Stimulated activated CD8-positive, alpha-beta memory T cell treated with anti-CD3 and anti-CD28 coated beads, Interleukin-15, amount 100 ng/mL, for 1 hour (primary cell): ENCODE results near the gene SERPINA3.
"Not testable (repeated sequence)": the region's sequence is repeated elsewhere in the genome, so short reads cannot be mapped to it uniquely, and the experiment has no call there.

Experiments used
- DNase-seq: peaks from one replicate; pipeline ENCODE4 v3.0.0-alpha.2; 2020; ENCODE audit warnings: low read depth

Gene SERPINA3

GRCh38 chr14:94584591-94585280 is 27.5 kb upstream of the SERPINA3 start:
- no peak for DNase-seq

- no peak for DNase-seq
These were observed 25.6 kb upstream of the SERPINA3 start for GRCh38 chr14:94586635-94587034.

- no peak for DNase-seq
These were observed 23.9 kb upstream of the SERPINA3 start for GRCh38 chr14:94588311-94588710.

- no peak for DNase-seq
These were observed 21.1 kb upstream of the SERPINA3 start for GRCh38 chr14:94591073-94591472.

- DNase-seq: no peak
These were observed 20.3 kb upstream of the SERPINA3 start for GRCh38 chr14:94591871-94592270.

- DNase-seq: no peak
These were observed 19.7 kb upstream of the SERPINA3 start for GRCh38 chr14:94592457-94592856.

- no peak for DNase-seq
These were observed 18.8 kb upstream of the SERPINA3 start for GRCh38 chr14:94593376-94593748.

GRCh38 chr14:94593749-94594431 is 18.3 kb upstream of the SERPINA3 start:
- no peak for DNase-seq

- no peak for DNase-seq
These were observed 17.8 kb upstream of the SERPINA3 start for GRCh38 chr14:94594441-94594840.

- no peak for DNase-seq
These were observed 16.3 kb upstream of the SERPINA3 start for GRCh38 chr14:94595912-94596311.

- no peak for DNase-seq
These were observed 15.8 kb upstream of the SERPINA3 start for GRCh38 chr14:94596361-94596760.

GRCh38 chr14:94597788-94598187 is 14.4 kb upstream of the SERPINA3 start:
- no peak for DNase-seq

- DNase-seq: no peak
These were observed 13.7 kb upstream of the SERPINA3 start for GRCh38 chr14:94598506-94598815.

- no peak for DNase-seq
These were observed 13.2 kb upstream of the SERPINA3 start for GRCh38 chr14:94598816-94599655.

- DNase-seq: no peak
These were observed 12.6 kb upstream of the SERPINA3 start for GRCh38 chr14:94599656-94600004.

- no peak for DNase-seq
These were observed 12.0 kb upstream of the SERPINA3 start for GRCh38 chr14:94600148-94600545.

- no peak for DNase-seq
These were observed 10.3 kb upstream of the SERPINA3 start for GRCh38 chr14:94601884-94602391.

- DNase-seq: no peak
These were observed 9.5 kb upstream of the SERPINA3 start for GRCh38 chr14:94602722-94603121.

- no peak for DNase-seq
These were observed 6.8 kb upstream of the SERPINA3 start for GRCh38 chr14:94605361-94605760.

GRCh38 chr14:94608966-94609365 is 3.2 kb upstream of the SERPINA3 start:
- not testable (repeated sequence) for DNase-seq

- DNase-seq: no peak
These were observed 1.0 kb upstream of the SERPINA3 start for GRCh38 chr14:94611179-94611578.

GRCh38 chr14:94612580-94613554 is 676 bp downstream of the SERPINA3 start:
- DNase-seq: no peak
